Mucosa of rectum (tissue), 2 donors: ENCODE data around the gene AK1.
A peak's percentile ranks its signal among the peaks of the same experiment; 100 is the strongest.
"Not testable (repeated sequence)": the region's sequence is repeated elsewhere in the genome, so short reads cannot be mapped to it uniquely, and the experiment has no call there.

ENCODE experiments used
- H3K27ac ChIP-seq, 2 donors: one replicate each; pipeline ENCODE4 v1.7.0; 2013; ENCODE audit warnings: inconsistent platforms in 2 of 2, low read depth in 2 of 2, low read length in 2 of 2
- H3K27me3 ChIP-seq, 2 donors: one replicate each; pipeline ENCODE4 v1.7.0; 2013; ENCODE audit warnings: low read length in 2 of 2; ENCODE audit not compliant: control insufficient read depth in 2 of 2, insufficient read depth in 2 of 2
- H3K36me3 ChIP-seq, 2 donors: one replicate each; pipeline ENCODE4 v1.7.0; 2013; ENCODE audit warnings: low read length in 2 of 2; ENCODE audit not compliant: control insufficient read depth in 2 of 2, insufficient read depth in 2 of 2
- H3K4me1 ChIP-seq, 2 donors: one replicate each; pipeline ENCODE4 v1.7.0; 2013; ENCODE audit warnings: low read length in 2 of 2, mild to moderate bottlenecking in 1 of 2; ENCODE audit not compliant: control insufficient read depth in 2 of 2, insufficient read depth in 2 of 2
- H3K4me3 ChIP-seq, 2 donors: one replicate each; pipeline ENCODE4 v1.7.0; 2013; ENCODE audit warnings: low read length in 2 of 2
- H3K9ac ChIP-seq, 2 donors: one replicate each; pipeline ENCODE4 v1.7.0; 2013; ENCODE audit warnings: low read length in 2 of 2, low read depth in 1 of 2, mild to moderate bottlenecking in 1 of 2
- H3K9me3 ChIP-seq, 2 donors: one replicate each; pipeline ENCODE4 v1.7.0; 2013; ENCODE audit warnings: low read length in 2 of 2; ENCODE audit not compliant: control insufficient read depth in 2 of 2
- donor health status: healthy.
- donor health status: Normal muscosa, but diverticular disease.

Gene AK1

GRCh38 chr9:127876026-127876763 is 1.3 kb downstream of the AK1 start:
- Histone ChIP-seq H3K9me3 (no peaks in the 10 kb centered on the region), H3K27ac (peak overlapping the region; percentile 18 to 67), H3K36me3 (peaks cover 6 to 13% of the 10 kb centered on the region in 2 donors), H3K4me3 (peak overlapping the region; percentile 59 to 69), H3K27me3 (no peaks in the 10 kb centered on the region), H3K9ac (peak overlapping the region; percentile 52 to 60), H3K4me1 (peaks cover 39 to 40% of the 10 kb centered on the region in 2 donors)

- H3K4me1 ChIP-seq: peaks cover 39 to 40% of the 10 kb centered on the region in 2 donors
Measured at GRCh38 chr9:127875306-127875966, 2.0 kb downstream of the AK1 start.

DNA sequence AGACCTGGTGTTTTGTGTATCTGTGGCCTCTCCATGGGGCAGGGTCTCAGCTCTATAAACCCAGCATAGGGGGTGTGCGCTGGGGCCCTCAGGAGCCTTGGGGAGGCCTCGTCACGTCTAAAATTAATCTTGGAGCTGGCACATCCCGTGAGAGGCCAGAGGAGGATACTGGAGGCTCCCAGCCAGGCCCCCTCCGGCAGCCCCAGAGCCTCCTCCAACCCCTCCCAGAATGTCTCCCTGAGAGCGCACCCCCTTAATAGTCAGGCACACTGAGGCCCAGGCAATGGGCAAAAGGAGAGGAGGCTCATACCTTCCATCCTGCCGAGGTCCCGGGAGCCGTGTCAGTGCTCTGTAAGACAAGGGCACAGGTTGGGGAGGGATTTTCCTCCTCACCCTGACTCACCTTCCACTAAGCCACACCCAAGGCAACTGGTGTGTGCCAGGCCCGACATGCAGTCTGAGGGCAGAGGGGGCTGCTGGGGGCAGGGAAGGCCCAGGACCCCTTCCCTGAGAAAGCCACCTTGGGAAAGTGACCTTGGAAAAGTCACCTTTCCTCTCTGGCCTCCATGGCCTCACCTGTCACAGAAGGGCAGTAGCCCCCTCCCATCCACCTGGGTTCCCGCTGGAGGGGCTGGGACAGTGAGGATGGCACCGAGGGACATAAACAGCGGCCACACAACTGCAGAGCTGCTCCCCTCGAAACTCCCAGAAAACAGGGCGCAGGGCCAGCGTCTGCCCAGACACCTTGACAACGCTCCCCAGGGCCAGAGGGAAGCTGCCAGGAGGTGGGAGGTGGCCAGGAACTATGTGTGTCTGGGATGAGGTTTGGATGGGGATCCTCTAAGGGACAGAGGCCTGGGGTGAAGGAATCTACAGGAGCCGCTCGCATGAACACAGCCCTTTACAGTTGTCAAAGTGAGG is 2.9 kb downstream of the AK1 start:
- H3K4me1 ChIP-seq: peaks cover 39 to 40% of the 10 kb centered on the region in 2 donors
- no peak overlapping the region for H3K27ac ChIP-seq
- H3K4me3 ChIP-seq: no peak overlapping the region
- no peak overlapping the region for H3K9ac ChIP-seq
- H3K36me3 ChIP-seq: peaks cover 12 to 23% of the 10 kb centered on the region in 2 donors
- H3K9me3 ChIP-seq: no peaks in the 10 kb centered on the region
- H3K27me3 ChIP-seq: no peaks in the 10 kb centered on the region

More at GRCh38 chr9:127875306-127875966, 2.0 kb downstream of the AK1 start:
- peaks cover 12 to 20% of the 10 kb centered on the region in 2 donors for H3K36me3 ChIP-seq
- no peaks in the 10 kb centered on the region for H3K27me3 ChIP-seq
- peak overlapping the region in 1 of 2 donors; percentile 11 for H3K4me3 ChIP-seq
- peak overlapping the region in 1 of 2 donors; percentile 46 for H3K9ac ChIP-seq
- no peaks in the 10 kb centered on the region for H3K9me3 ChIP-seq
- peak overlapping the region; percentile 18 to 55 for H3K27ac ChIP-seq

DNA sequence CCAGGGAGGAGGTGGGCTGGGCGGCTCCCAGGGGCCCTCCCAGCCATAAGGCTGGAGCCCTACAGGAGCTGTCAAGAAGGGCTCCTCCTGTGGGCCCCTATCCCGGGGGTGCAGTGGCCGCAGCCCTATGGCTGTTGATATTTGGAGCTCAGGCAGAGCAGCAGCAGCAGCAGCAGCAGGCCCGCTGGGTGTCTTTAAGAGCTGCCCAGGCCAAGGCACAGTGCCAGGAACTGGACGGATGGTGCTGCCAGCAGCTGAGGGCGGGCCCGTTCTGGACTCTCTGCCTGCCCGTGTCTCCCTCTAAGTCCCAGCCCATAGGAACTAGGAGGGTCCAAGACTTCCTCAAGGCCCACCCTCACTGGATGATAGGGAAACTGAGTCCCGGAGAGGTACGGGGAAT is 3.6 kb downstream of the AK1 start:
- Histone ChIP-seq H3K9ac (no peak overlapping the region), H3K36me3 (peaks cover 14 to 28% of the 10 kb centered on the region in 2 donors), H3K9me3 (no peaks in the 10 kb centered on the region), H3K4me1 (peaks cover 39 to 40% of the 10 kb centered on the region in 2 donors), H3K4me3 (no peak overlapping the region), H3K27ac (no peak overlapping the region), H3K27me3 (no peaks in the 10 kb centered on the region)

- H3K9ac ChIP-seq: no peak overlapping the region
- H3K27ac ChIP-seq: no peak overlapping the region
- H3K27me3 ChIP-seq: no peaks in the 10 kb centered on the region
- peaks cover 14 to 30% of the 10 kb centered on the region in 2 donors for H3K36me3 ChIP-seq
- no peaks in the 10 kb centered on the region for H3K9me3 ChIP-seq
- H3K4me3 ChIP-seq: no peak overlapping the region
- peaks cover 35 to 39% of the 10 kb centered on the region in 2 donors for H3K4me1 ChIP-seq
Measured at GRCh38 chr9:127873223-127873691, 4.2 kb downstream of the AK1 start.

- Histone ChIP-seq H3K27me3 (no peaks in the 10 kb centered on the region), H3K4me3 (no peak overlapping the region), H3K9ac (no peak overlapping the region), H3K4me1 (peaks cover 29 to 32% of the 10 kb centered on the region in 2 donors), H3K27ac (no peak overlapping the region), H3K36me3 (peaks cover 14 to 37% of the 10 kb centered on the region in 2 donors), H3K9me3 (no peaks in the 10 kb centered on the region)
Measured at GRCh38 chr9:127872369-127873222, 4.9 kb downstream of the AK1 start.

- Histone ChIP-seq H3K4me1 (peaks cover 21 to 26% of the 10 kb centered on the region in 2 donors), H3K9ac (no peak overlapping the region), H3K27ac (no peak overlapping the region), H3K36me3 (peaks cover 14 to 38% of the 10 kb centered on the region in 2 donors), H3K27me3 (no peaks in the 10 kb centered on the region), H3K9me3 (no peaks in the 10 kb centered on the region), H3K4me3 (no peak overlapping the region)
Measured at GRCh38 chr9:127871531-127871930, 5.9 kb downstream of the AK1 start.

DNA sequence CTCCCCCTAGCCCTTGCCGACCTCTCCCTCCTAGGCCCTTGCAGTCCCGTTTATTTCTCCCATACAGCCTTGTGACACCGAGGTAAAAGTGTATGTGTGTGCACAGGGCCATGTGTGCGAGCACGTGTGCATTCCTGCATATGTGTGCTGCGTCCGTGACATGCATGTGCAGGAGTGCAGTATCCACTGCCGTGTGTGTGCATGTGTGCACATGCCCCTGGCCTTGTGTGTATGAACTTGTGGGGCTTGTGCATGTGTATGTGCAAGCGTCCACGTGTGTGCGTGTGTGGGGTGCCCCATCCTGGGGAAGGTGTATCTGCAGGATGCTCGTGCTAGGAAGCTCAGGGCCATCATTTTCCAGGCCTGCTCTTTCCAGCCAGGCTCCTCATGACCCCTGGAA is 6.6 kb downstream of the AK1 start:
- Histone ChIP-seq H3K36me3 (peaks cover 14 to 39% of the 10 kb centered on the region in 2 donors), H3K9ac (no peak overlapping the region)

GRCh38 chr9:127870153-127870491 is 7.4 kb downstream of the AK1 start:
- not testable (repeated sequence) for H3K4me3 ChIP-seq, H3K9ac ChIP-seq, H3K27me3 ChIP-seq, H3K27ac ChIP-seq, H3K9me3 ChIP-seq
- H3K4me1 ChIP-seq: peaks cover 8 to 13% of the 10 kb centered on the region in 2 donors
- H3K36me3 ChIP-seq: peaks cover 14 to 41% of the 10 kb centered on the region in 2 donors

More for the DNA sequence above, 6.6 kb downstream of the AK1 start:
- Histone ChIP-seq H3K27me3 (no peaks in the 10 kb centered on the region), H3K27ac (no peak overlapping the region), H3K4me3 (no peak overlapping the region), H3K9me3 (no peaks in the 10 kb centered on the region), H3K4me1 (peaks cover 16 to 21% of the 10 kb centered on the region in 2 donors)
